Measurements from ENCODE around the gene SNAPC2.

SNAPC2 gene

GRCh38 chr19:7971553-7972520 is 51.7 kb downstream of the SNAPC2 start:
- DNase-seq: no peak
